Ascending aorta (tissue), 2 donors: ENCODE data around the gene TRIM14. TPM values are rescaled to one million over a fixed set of nuclear protein-coding genes. Genes with fewer than 3 reads are reported as not detected.
A peak's percentile ranks its signal among the peaks of the same experiment; 100 is the strongest.

Experiments
- DNase-seq, 2 donors: peaks; one replicate each; pipeline ENCODE4 v3.0.0-alpha.2; 2019; ENCODE audit warnings: low spot score in 2 of 2
- H3K27ac ChIP-seq, 2 donors: fragments of 200-600 bp; sonication (generic); one replicate each; pipeline ENCODE4 v1.5.1; 2016 to 2017; ENCODE audit warnings: mild to moderate bottlenecking in 1 of 2
- H3K27me3 ChIP-seq: fragments of 200-600 bp; sonication (generic); one replicate; pipeline ENCODE4 v1.5.1; 2017
- H3K36me3 ChIP-seq, 2 donors: fragments of 200-600 bp; sonication (generic); one replicate each; pipeline ENCODE4 v1.5.1; 2016
- H3K4me1 ChIP-seq, 2 donors: fragments of 200-600 bp; sonication (generic); one replicate each; pipeline ENCODE4 v1.5.1; 2016 to 2017; ENCODE audit warnings: mild to moderate bottlenecking in 1 of 2
- H3K4me3 ChIP-seq, 2 donors: fragments of 200-600 bp; sonication (generic); one replicate each; pipeline ENCODE4 v1.5.1; 2016 to 2017; ENCODE audit warnings: mild to moderate bottlenecking in 1 of 2
- H3K9me3 ChIP-seq, 2 donors: fragments of 200-600 bp; sonication (generic); one replicate each; pipeline ENCODE4 v1.5.1; 2016
- CTCF ChIP-seq, 3 experiments: fragments of 200-600 bp in 2 of 3; fragments of 450-650 bp in 1 of 3; sonication (generic) in 2 of 3; IDR thresholded peaks; one replicate each; pipeline ENCODE4 v1.5.1; 2016 to 2019; ENCODE audit warnings: antibody characterized with exemption in 3 of 3, mild to moderate bottlenecking in 1 of 3, moderate library complexity in 1 of 3
- intact Hi-C: fragments of 100-400 bp; cut with DNase I; formaldehyde crosslinking; loops from one replicate; pipeline ENCODE4 v1.15.1; 2023
- total RNA-seq: library from RNA; depleted of rRNA; stranded (reverse); fragments of >200 nt; gene quantifications from one replicate; pipeline ENCODE4 v1.1.0, GENCODE V29; 2016

Gene TRIM14
- total RNA-seq, 1 donor from 2014 or later, result 16.1 TPM

GRCh38 chr9:98031935-98032334 is 87.1 kb downstream of the TRIM14 start:
- no peak overlapping the region for H3K27ac ChIP-seq
- no peaks in the 10 kb centered on the region for H3K9me3 ChIP-seq
- TF ChIP-seq CTCF (IDR thresholded peaks at IDR 0.05), result no peak
- DNase-seq, result no peak
- intact Hi-C loops, result no loop called here
- H3K4me3 ChIP-seq, result no peak overlapping the region
- no peaks in the 10 kb centered on the region for H3K36me3 ChIP-seq
- H3K4me1 ChIP-seq, result peaks cover 0 to 7% of the 10 kb centered on the region in 2 donors
- H3K27me3 ChIP-seq, result no peaks in the 10 kb centered on the region

- Histone ChIP-seq H3K4me3 (no peak overlapping the region), H3K9me3 (no peaks in the 10 kb centered on the region), H3K27ac (no peak overlapping the region), H3K36me3 (no peaks in the 10 kb centered on the region), H3K27me3 (no peaks in the 10 kb centered on the region), H3K4me1 (peaks cover 0 to 5% of the 10 kb centered on the region in 2 donors)
- DNase-seq, result no peak
- intact Hi-C loops, result no loop called here
- TF ChIP-seq CTCF (IDR thresholded peaks at IDR 0.05), result no peak
Observed at GRCh38 chr9:98031169-98031568, 87.9 kb downstream of the TRIM14 start.

GRCh38 chr9:98024702-98025101 is 94.3 kb downstream of the TRIM14 start:
- no peak overlapping the region for H3K4me3 ChIP-seq
- H3K36me3 ChIP-seq, result peaks cover 0 to 9% of the 10 kb centered on the region in 2 donors
- no peak overlapping the region for H3K27ac ChIP-seq
- intact Hi-C loops, result no loop called here
- DNase-seq, result no peak
- no peaks in the 10 kb centered on the region for H3K9me3 ChIP-seq
- TF ChIP-seq CTCF (IDR thresholded peaks at IDR 0.05), result no peak
- H3K4me1 ChIP-seq, result peaks cover 0 to 5% of the 10 kb centered on the region in 2 donors
- no peaks in the 10 kb centered on the region for H3K27me3 ChIP-seq

GRCh38 chr9:98022447-98022846 is 96.6 kb downstream of the TRIM14 start:
- intact Hi-C loops, result no loop called here
- Histone ChIP-seq H3K9me3 (no peaks in the 10 kb centered on the region), H3K4me1 (peaks cover 0 to 5% of the 10 kb centered on the region in 2 donors), H3K4me3 (no peak overlapping the region), H3K27ac (peak overlapping the region; percentile 36 to 76), H3K27me3 (no peaks in the 10 kb centered on the region), H3K36me3 (peaks cover 14 to 32% of the 10 kb centered on the region in 2 donors)
- peak; percentile 42 to 76 for DNase-seq
- TF ChIP-seq CTCF (IDR thresholded peaks at IDR 0.05), result no peak

GRCh38 chr9:98021306-98022040 is 97.5 kb downstream of the TRIM14 start:
- H3K27me3 ChIP-seq, result no peaks in the 10 kb centered on the region
- DNase-seq, result no peak
- H3K36me3 ChIP-seq, result peaks cover 17 to 38% of the 10 kb centered on the region in 2 donors
- H3K27ac ChIP-seq, result peak overlapping the region; percentile 36 to 76
- TF ChIP-seq CTCF (IDR thresholded peaks at IDR 0.05), result no peak
- no peaks in the 10 kb centered on the region for H3K9me3 ChIP-seq
- H3K4me3 ChIP-seq, result no peak overlapping the region
- H3K4me1 ChIP-seq, result peaks cover 0 to 5% of the 10 kb centered on the region in 2 donors
- intact Hi-C loops, result no loop called here
